GM12873 (cell line): ENCODE results near the gene HSPA1A.

ENCODE experiments used
- CTCF ChIP-seq: IDR thresholded peaks from 2 replicates; pipeline ENCODE4 v1.5.1; 2012; ENCODE audit warnings: low read depth, mild to moderate bottlenecking, moderate library complexity, low read length, control low read depth; ENCODE audit not compliant: insufficient read depth; ENCODE audit errors: missing control alignments

HSPA1A gene

DNA sequence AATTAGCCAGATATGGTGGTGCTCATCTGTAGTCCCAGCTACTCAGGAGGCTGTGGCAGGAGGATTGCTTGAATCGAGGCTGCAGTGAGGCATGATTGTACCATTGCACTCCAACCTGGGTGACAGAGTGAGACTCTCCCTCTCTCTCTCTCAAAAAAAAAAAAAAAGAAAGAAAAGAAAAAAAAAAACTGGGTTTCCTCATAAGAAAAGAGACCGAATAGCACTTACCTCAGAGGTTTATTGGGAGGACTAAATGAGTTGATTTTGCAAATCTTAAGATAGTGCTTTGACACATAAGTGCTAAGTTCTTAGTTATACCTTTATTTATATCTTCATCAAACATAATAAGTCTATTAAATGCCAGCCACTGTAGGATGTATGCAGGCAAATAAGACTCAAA lies 44.5 kb upstream of the HSPA1A start:
- TF ChIP-seq CTCF: no peak

- no peak for TF ChIP-seq CTCF
These were observed 43.4 kb upstream of the HSPA1A start for GRCh38 chr6:31771992-31772358.

- no peak for TF ChIP-seq CTCF
These were observed 40.2 kb upstream of the HSPA1A start for GRCh38 chr6:31775184-31775583.

DNA sequence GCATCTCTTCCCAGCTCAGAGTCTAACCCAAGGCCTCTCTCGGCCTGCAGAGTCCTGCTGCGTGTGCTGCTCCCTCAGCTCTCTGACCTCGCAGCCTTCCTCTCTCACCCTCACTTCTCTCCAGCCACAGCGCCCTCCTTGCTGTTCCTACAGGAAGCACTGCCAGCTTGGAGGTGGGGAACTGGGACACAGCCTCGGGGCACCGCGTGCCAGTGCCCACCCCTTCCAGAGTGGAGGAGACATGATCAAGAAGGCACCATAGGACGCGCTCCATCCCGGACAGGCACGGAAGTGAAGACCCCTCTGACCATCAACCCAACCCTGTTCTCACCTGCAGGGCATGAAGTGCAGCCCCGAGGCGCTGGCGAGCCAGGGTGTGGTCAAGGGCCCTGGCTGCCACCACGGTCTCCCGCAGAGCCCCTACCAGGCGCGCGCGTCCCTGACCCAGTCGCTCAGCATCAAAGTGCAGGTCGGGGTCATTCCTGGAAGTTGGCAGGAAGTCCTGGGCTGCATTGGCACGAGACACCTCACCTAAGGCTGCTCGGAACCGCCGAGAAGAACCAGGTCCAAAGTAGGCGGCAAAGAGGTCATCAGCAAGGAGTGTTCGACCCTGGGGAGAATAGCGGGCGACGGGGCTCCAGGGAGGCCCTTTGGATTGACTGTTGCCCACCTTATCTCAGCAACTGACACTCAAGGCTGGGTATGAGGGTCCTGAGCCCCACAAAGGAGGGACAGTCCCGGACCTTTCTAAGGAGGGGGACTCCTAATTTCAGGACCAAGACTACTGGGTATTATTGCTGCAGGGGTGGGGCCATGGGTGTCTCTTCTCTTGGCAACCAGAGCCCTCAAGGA lies 39.5 kb upstream of the HSPA1A start:
- TF ChIP-seq CTCF: no peak

GRCh38 chr6:31776485-31776988 lies 38.8 kb upstream of the HSPA1A start:
- TF ChIP-seq CTCF: no peak

- peak; percentile 18 for TF ChIP-seq CTCF
These were observed 38.2 kb upstream of the HSPA1A start, which contains the start of gene VWA7 for GRCh38 chr6:31776989-31777666. Gene VWA7 (minus strand): TSS chr6:31777328. CDS start chr6:31776779, 549 bp downstream.

DNA sequence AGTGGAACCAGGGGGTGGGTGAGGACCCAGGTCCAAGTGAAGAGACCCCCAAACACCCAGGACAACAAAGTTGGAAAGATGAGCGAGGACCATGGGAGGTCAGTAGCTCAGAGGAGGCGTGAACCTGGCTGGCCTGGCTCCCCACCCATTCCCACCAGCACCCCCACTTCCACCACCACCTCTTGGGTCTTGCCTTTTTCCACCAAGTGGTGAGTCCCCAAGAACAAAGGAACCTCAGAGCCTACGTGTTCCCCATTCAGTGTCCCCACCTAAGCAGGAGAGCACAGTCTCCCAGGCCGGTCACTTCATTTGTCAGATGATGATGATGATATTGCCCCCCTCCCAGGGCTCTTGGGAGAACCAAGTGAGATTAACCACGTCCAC lies 37.7 kb upstream of the HSPA1A start:
- TF ChIP-seq CTCF: no peak
